ENCODE measurements around the gene LAMC1.

DNA sequence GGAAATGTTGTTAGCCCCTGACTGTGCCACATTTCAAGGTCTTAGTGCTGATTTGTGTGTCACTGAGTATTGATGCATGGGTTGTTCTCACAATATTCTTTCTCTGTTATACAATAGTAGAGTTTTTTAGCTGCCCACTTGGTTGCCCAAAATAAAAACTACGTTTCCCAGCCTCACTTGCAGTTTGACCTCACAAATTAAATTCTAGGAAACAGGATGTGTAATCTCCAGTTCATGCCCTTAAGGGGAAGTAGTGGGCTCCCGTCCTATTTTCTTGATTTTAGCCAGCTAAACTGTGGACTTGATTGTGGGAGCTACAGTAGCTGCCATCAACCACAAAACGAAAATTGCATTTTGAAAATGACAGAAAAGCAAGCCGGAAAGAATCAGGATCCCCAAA, 27.3 kb upstream of the LAMC1 start:
- TF ChIP-seq, protein P1, sequence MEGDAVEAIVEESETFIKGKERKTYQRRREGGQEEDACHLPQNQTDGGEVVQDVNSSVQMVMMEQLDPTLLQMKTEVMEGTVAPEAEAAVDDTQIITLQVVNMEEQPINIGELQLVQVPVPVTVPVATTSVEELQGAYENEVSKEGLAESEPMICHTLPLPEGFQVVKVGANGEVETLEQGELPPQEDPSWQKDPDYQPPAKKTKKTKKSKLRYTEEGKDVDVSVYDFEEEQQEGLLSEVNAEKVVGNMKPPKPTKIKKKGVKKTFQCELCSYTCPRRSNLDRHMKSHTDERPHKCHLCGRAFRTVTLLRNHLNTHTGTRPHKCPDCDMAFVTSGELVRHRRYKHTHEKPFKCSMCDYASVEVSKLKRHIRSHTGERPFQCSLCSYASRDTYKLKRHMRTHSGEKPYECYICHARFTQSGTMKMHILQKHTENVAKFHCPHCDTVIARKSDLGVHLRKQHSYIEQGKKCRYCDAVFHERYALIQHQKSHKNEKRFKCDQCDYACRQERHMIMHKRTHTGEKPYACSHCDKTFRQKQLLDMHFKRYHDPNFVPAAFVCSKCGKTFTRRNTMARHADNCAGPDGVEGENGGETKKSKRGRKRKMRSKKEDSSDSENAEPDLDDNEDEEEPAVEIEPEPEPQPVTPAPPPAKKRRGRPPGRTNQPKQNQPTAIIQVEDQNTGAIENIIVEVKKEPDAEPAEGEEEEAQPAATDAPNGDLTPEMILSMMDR (tag by site-specific recombination; IDR thresholded peaks at IDR 0.05) = no peak
- TF ChIP-seq YY1 (tag by site-specific recombination; IDR thresholded peaks at IDR 0.05) = no peak
- no peak for TF ChIP-seq ZNF114 (tag by site-specific recombination; IDR thresholded peaks at IDR 0.05)
- TF ChIP-seq ZNF138 (tag by site-specific recombination; IDR thresholded peaks at IDR 0.05; ENCODE audit: borderline replicate concordance) = no peak
- TF ChIP-seq ZNF416 (tag by site-specific recombination; IDR thresholded peaks at IDR 0.05) = no peak

Measured in HEK293 (cell line).